ENCODE results near the gene IQCN.

Gene IQCN

GRCh38 chr19:18274219-18274780 is at the start of gene IQCN:
Gene IQCN (minus strand): TSS chr19:18274452. CDS start chr19:18269478, 4,974 bp downstream.
- DNase-seq, result no peak

- DNase-seq, result peak; percentile 98
Measured at GRCh38 chr19:18322759-18323460, 48.7 kb upstream of the IQCN start, which contains the start of gene LSM4. Gene LSM4 (minus strand): TSS chr19:18323076. CDS start chr19:18323020, 56 bp downstream.

GRCh38 chr19:18322318-18322758 is 48.1 kb upstream of the IQCN start:
- peak; percentile 27 for DNase-seq

- peak; percentile 15 for DNase-seq
Measured at GRCh38 chr19:18321734-18322102, 47.5 kb upstream of the IQCN start.

- no peak for DNase-seq
Measured at GRCh38 chr19:18320865-18321733, 46.8 kb upstream of the IQCN start.

- no peak for DNase-seq
Measured at GRCh38 chr19:18319591-18320135, 45.4 kb upstream of the IQCN start.

GRCh38 chr19:18317961-18318800 is 43.9 kb upstream of the IQCN start:
- DNase-seq, result peak; percentile 61

- no peak for DNase-seq
Measured at GRCh38 chr19:18313398-18313797, 39.1 kb upstream of the IQCN start.

- DNase-seq, result no peak
Measured at GRCh38 chr19:18312092-18312534, 37.9 kb upstream of the IQCN start.

GRCh38 chr19:18311502-18312091 is 37.3 kb upstream of the IQCN start:
- DNase-seq, result no peak

- no peak for DNase-seq
Measured at GRCh38 chr19:18310966-18311365, 36.7 kb upstream of the IQCN start.

- no peak for DNase-seq
Measured at GRCh38 chr19:18310118-18310909, 36.1 kb upstream of the IQCN start.

GRCh38 chr19:18309525-18310064 is 35.3 kb upstream of the IQCN start:
- DNase-seq, result no peak

GRCh38 chr19:18308948-18309325 is 34.7 kb upstream of the IQCN start:
- DNase-seq, result no peak

GRCh38 chr19:18308051-18308947 is 34.0 kb upstream of the IQCN start:
- DNase-seq, result no peak

GRCh38 chr19:18307271-18307681 is 33.0 kb upstream of the IQCN start:
- no peak for DNase-seq

GRCh38 chr19:18306888-18307260 is 32.6 kb upstream of the IQCN start:
- no peak for DNase-seq

- DNase-seq, result no peak
Measured at GRCh38 chr19:18306209-18306887, 32.1 kb upstream of the IQCN start.
